ENCODE results near the gene WNT3A. TPM values are rescaled to one million over a fixed set of nuclear protein-coding genes. Genes with fewer than 3 reads are reported as not detected.

WNT3A gene
- total RNA-seq, 1 experiment from 2014 or later = not detected

DNA sequence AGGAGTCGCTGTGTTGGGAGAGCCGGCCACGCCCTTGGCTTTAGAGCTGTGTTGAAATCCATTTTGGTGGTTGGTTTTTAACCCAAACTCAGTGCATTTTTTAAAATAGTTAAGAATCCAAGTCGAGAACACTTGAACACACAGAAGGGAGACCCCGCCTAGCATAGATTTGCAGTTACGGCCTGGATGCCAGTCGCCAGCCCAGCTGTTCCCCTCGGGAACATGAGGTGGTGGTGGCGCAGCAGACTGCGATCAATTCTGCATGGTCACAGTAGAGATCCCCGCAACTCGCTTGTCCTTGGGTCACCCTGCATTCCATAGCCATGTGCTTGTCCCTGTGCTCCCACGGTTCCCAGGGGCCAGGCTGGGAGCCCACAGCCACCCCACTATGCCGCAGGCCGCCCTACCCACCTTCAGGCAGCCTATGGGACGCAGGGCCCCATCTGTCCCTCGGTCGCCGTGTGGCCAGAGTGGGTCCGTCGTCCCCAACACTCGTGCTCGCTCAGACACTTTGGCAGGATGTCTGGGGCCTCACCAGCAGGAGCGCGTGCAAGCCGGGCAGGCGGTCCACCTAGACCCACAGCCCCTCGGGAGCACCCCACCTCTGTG is 91.6 kb downstream of the WNT3A start:
- Histone ChIP-seq H3K4me1 (ENCODE audit: insufficient read depth, low read length, poor library complexity, severe bottlenecking) (no peaks in the 10 kb centered on the region), H3K27ac (ENCODE audit: low read depth, low read length, poor library complexity, severe bottlenecking) (no peak overlapping the region), H3K9me3 (ENCODE audit: low read depth, low read length, poor library complexity, severe bottlenecking) (peaks cover 19% of the 10 kb centered on the region), H3K36me3 (ENCODE audit: insufficient read depth, low read length, poor library complexity, severe bottlenecking) (peaks cover 67% of the 10 kb centered on the region), H3K27me3 (replicated peaks; ENCODE audit: insufficient read depth, low read depth, low read length, poor library complexity) (no peaks in the 10 kb centered on the region), H3K4me3 (ENCODE audit: low read depth, low read length, poor library complexity, severe bottlenecking) (no peak overlapping the region)
- CTCF ChIA-PET = no interaction called here
- TSS peak; percentile 85 for BruUV-seq (replicated peaks)
- no peak for DNase-seq (ENCODE audit: low spot score)
- POLR2A ChIA-PET (ENCODE audit: low non-redundant PET) = no interaction called here
- intact Hi-C loops (cut with micrococcal nuclease; ENCODE audit: unreplicated experiment) = no loop called here
- TF ChIP-seq, protein P1, sequence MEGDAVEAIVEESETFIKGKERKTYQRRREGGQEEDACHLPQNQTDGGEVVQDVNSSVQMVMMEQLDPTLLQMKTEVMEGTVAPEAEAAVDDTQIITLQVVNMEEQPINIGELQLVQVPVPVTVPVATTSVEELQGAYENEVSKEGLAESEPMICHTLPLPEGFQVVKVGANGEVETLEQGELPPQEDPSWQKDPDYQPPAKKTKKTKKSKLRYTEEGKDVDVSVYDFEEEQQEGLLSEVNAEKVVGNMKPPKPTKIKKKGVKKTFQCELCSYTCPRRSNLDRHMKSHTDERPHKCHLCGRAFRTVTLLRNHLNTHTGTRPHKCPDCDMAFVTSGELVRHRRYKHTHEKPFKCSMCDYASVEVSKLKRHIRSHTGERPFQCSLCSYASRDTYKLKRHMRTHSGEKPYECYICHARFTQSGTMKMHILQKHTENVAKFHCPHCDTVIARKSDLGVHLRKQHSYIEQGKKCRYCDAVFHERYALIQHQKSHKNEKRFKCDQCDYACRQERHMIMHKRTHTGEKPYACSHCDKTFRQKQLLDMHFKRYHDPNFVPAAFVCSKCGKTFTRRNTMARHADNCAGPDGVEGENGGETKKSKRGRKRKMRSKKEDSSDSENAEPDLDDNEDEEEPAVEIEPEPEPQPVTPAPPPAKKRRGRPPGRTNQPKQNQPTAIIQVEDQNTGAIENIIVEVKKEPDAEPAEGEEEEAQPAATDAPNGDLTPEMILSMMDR (conservative IDR thresholded peaks at IDR 0.05; ENCODE audit: low read depth, low read length) = no peak
- no peak for TF ChIP-seq EZH2 (IDR thresholded peaks at IDR 0.05; ENCODE audit: borderline replicate concordance, low read depth, low read length, poor library complexity, severe bottlenecking)

DNA sequence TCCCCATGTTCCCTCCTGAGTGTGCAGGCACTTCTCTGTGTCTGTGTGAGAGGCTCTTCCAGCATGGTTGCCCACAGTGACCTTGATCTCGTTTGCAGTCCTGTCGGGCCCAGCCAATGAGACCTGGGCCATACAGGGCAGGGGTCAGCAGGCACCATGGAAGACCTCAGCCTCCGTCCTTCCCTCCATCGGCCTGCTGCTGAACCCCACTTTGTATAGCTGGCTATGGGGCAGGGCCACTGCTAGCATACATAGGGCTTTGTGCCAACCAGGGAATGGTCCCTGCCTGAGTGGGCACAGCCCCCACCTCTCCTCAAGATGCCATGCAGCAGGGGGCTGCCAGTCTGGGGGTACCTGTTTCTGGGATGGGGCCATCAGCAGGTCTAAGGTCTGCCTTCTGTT is 92.5 kb downstream of the WNT3A start:
- peaks cover 6% of the 10 kb centered on the region for H3K4me1 ChIP-seq (ENCODE audit: insufficient read depth, low read length, poor library complexity, severe bottlenecking)
- ChIA-PET CTCF (no interaction called here), POLR2A (ENCODE audit: low non-redundant PET) (interaction anchor here (0.6 kb wide), 1 partner anchor 17 kb away, joined by 3 read pairs; the partner anchor contains the start of gene ARF1)
- DNase-seq (ENCODE audit: low spot score) = no peak
- H3K36me3 ChIP-seq (ENCODE audit: insufficient read depth, low read length, poor library complexity, severe bottlenecking) = peaks cover 65% of the 10 kb centered on the region
- intact Hi-C loops (cut with micrococcal nuclease; ENCODE audit: unreplicated experiment) = no loop called here
- TF ChIP-seq EZH2 (IDR thresholded peaks at IDR 0.05; ENCODE audit: borderline replicate concordance, low read depth, low read length, poor library complexity, severe bottlenecking) = no peak
- TF ChIP-seq, protein P1 (conservative IDR thresholded peaks at IDR 0.05; ENCODE audit: low read depth, low read length) = no peak
- no peak overlapping the region for H3K4me3 ChIP-seq (ENCODE audit: low read depth, low read length, poor library complexity, severe bottlenecking)
- no peak overlapping the region for H3K27ac ChIP-seq (ENCODE audit: low read depth, low read length, poor library complexity, severe bottlenecking)
- no TSS peak for BruUV-seq (replicated peaks)
- peaks cover 10% of the 10 kb centered on the region for H3K9me3 ChIP-seq (ENCODE audit: low read depth, low read length, poor library complexity, severe bottlenecking)
- no peaks in the 10 kb centered on the region for H3K27me3 ChIP-seq (replicated peaks; ENCODE audit: insufficient read depth, low read depth, low read length, poor library complexity)

DNA sequence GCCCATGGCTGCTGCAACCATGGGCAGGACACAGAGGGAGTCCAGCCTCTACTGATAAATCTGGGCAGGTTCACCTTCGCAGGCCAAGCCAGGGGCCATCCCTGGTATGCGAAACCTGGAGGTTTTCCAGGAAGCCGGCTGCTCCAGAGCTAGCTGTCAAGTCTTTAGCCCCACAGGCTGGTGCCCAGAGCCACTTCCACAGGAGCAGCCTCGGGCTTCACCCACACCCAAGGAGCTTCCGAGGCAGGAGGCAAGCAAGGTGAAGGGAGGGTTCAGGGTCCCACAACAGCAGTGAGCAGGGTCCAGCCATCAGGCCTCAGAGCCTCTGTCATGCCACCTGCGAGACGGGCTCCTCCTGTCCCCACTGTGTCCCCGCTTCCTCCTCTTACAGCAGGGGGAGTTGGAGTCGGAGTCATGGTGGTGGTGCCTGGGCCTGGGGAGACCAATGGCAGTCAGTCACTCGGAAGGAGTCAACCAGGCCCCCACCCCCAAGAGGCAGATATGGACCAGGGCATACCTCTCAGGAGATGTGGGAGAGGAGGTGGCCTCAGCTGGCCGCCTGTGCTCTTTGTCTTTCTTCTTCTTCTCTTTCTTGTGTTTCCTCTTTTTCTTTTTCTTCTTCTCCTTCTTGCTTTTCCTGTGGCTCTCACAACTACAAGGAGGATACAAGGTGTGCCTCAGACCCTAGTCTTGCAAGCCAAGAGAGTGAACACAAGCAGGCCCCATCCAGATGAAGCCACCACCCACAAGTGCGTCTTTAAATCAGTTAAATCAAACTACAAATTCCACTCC is 94.2 kb downstream of the WNT3A start:
- POLR2A ChIA-PET (ENCODE audit: low non-redundant PET) = no interaction called here
- peaks cover 6% of the 10 kb centered on the region for H3K4me1 ChIP-seq (ENCODE audit: insufficient read depth, low read length, poor library complexity, severe bottlenecking)
- H3K36me3 ChIP-seq (ENCODE audit: insufficient read depth, low read length, poor library complexity, severe bottlenecking) = peaks cover 52% of the 10 kb centered on the region
- TSS peak; percentile 78 for BruUV-seq (replicated peaks)
- H3K27me3 ChIP-seq (replicated peaks; ENCODE audit: insufficient read depth, low read depth, low read length, poor library complexity) = no peaks in the 10 kb centered on the region
- intact Hi-C loops (cut with micrococcal nuclease; ENCODE audit: unreplicated experiment) = no loop called here
- no peak for DNase-seq (ENCODE audit: low spot score)
- H3K4me3 ChIP-seq (ENCODE audit: low read depth, low read length, poor library complexity, severe bottlenecking) = peak overlapping the region; percentile 90
- CTCF ChIA-PET = interaction anchor here (1.2 kb wide), 1 partner anchor 102 kb away, joined by 3 read pairs; no protein-coding TSS in a partner anchor
- no peak for TF ChIP-seq EZH2 (IDR thresholded peaks at IDR 0.05; ENCODE audit: borderline replicate concordance, low read depth, low read length, poor library complexity, severe bottlenecking)
- TF ChIP-seq, protein P1 (conservative IDR thresholded peaks at IDR 0.05; ENCODE audit: low read depth, low read length) = no peak
- no peaks in the 10 kb centered on the region for H3K9me3 ChIP-seq (ENCODE audit: low read depth, low read length, poor library complexity, severe bottlenecking)
- no peak overlapping the region for H3K27ac ChIP-seq (ENCODE audit: low read depth, low read length, poor library complexity, severe bottlenecking)
